ENCODE data around the gene RGR. TPM values are rescaled to one million over a fixed set of nuclear protein-coding genes. Genes with fewer than 3 reads are reported as not detected.

Gene RGR
- total and polyA plus RNA-seq, 2 donors (not counting 1 experiment from before 2014, with no cell fraction given) = not detected

DNA sequence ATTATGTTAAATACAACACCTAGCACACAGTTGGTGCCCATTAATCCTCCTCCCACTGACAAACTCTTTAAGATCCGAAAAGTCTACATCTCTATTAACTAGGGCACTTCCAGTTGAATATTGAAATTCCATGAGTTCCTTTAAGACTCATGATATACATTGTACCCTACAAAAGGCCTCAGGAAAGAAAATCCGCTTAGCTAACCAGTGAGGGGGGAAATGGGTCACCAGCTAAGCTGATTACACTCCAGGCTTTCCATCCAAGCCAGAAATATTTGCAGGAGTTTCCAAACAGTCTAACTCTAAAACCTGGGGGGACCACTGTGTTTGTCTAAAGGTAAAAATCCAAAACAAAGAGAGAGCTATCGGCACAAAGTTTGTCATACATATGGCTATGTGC is 18.2 kb upstream of the RGR start:
- no peak overlapping the region for H3K27ac ChIP-seq (ENCODE audit: insufficient read depth, low read length)
- no peak overlapping the region for H2AFZ ChIP-seq (ENCODE audit: low read length)
- no peak overlapping the region for H3K9ac ChIP-seq (ENCODE audit: insufficient read depth, low read length)
- no peaks in the 10 kb centered on the region for H3K79me2 ChIP-seq (ENCODE audit: control insufficient read depth, insufficient read depth, low read length)
- no peaks in the 10 kb centered on the region for H3K9me3 ChIP-seq (ENCODE audit: control insufficient read depth, insufficient read depth, low read depth, low read length)
- H3K27me3 ChIP-seq (ENCODE audit: control insufficient read depth, insufficient read depth, low read length) = no peaks in the 10 kb centered on the region
- H3K4me2 ChIP-seq (ENCODE audit: extremely low read depth, insufficient read depth, low read length) = no peak overlapping the region
- no peaks in the 10 kb centered on the region for H3K36me3 ChIP-seq (ENCODE audit: control insufficient read depth, insufficient read depth, low read length)
- no peaks in the 10 kb centered on the region for H3K4me1 ChIP-seq (ENCODE audit: control insufficient read depth, extremely low read depth, insufficient read depth, low read length)
- no peaks in the 10 kb centered on the region for H4K20me1 ChIP-seq (ENCODE audit: control insufficient read depth, extremely low read depth, insufficient read depth, low read length)
- H3K4me3 ChIP-seq (replicated peaks in 1 of 4; ENCODE audit: control extremely low read depth in 1 of 4, insufficient read depth in 1 of 4, low read depth in 3 of 4, low read length in 4 of 4) = no peak overlapping the region
- no peak for DNase-seq (ENCODE audit: low read depth in 2 of 2)
- TF ChIP-seq, protein P1, sequence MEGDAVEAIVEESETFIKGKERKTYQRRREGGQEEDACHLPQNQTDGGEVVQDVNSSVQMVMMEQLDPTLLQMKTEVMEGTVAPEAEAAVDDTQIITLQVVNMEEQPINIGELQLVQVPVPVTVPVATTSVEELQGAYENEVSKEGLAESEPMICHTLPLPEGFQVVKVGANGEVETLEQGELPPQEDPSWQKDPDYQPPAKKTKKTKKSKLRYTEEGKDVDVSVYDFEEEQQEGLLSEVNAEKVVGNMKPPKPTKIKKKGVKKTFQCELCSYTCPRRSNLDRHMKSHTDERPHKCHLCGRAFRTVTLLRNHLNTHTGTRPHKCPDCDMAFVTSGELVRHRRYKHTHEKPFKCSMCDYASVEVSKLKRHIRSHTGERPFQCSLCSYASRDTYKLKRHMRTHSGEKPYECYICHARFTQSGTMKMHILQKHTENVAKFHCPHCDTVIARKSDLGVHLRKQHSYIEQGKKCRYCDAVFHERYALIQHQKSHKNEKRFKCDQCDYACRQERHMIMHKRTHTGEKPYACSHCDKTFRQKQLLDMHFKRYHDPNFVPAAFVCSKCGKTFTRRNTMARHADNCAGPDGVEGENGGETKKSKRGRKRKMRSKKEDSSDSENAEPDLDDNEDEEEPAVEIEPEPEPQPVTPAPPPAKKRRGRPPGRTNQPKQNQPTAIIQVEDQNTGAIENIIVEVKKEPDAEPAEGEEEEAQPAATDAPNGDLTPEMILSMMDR (conservative IDR thresholded peaks at IDR 0.05 in 1 of 2, IDR thresholded peaks at IDR 0.05 in 1 of 2; ENCODE audit: low read depth in 1 of 2, low read length in 2 of 2) = no peak
- no peak for TF ChIP-seq EZH2 (IDR thresholded peaks at IDR 0.05; ENCODE audit: low read length, missing control alignments)

DNA sequence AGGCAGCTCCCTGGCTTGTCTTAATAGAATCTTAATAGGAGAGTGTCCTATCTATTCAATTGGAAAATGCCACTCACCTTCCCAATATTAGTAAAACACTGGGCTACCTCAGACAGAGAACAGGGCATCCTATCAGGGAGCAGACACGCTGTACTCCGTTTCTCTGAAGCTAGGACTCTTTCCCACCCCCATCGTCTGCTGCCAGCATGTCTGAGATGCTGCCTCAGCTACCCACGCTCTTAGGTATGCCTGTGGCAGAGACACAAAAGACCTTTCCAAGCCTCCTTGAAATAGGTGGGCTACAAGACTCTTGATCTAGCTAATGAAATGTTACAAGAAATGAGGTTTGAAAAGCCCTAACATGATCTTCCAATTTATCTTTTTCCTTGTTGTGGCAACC is 17.0 kb upstream of the RGR start:
- Histone ChIP-seq H3K4me1 (ENCODE audit: control insufficient read depth, extremely low read depth, insufficient read depth, low read length) (no peaks in the 10 kb centered on the region), H3K4me2 (ENCODE audit: extremely low read depth, insufficient read depth, low read length) (no peak overlapping the region)

DNA sequence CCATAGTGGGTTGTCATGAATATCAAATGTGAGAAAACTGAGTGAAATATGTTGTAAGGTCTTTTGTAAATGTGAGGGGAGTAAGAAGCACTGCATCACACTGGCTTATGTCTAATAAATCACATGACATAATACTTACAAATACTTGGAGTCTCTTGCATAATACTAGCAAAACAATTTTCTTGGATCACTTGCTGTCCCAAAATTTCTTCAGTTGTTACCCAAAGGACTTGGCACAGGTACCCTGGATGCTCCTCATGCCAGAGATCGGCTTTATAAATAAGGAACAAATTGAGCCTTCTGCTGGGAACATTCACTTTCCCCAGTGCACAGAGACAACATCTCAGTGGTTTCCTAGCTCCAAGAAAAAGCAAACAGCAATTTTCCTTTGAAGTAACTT is 14.5 kb upstream of the RGR start:
- H3K4me2 ChIP-seq (ENCODE audit: extremely low read depth, insufficient read depth, low read length) = no peak overlapping the region
- H3K27me3 ChIP-seq (ENCODE audit: control insufficient read depth, insufficient read depth, low read length) = no peaks in the 10 kb centered on the region
- no peaks in the 10 kb centered on the region for H3K36me3 ChIP-seq (ENCODE audit: control insufficient read depth, insufficient read depth, low read length)
- H3K9me3 ChIP-seq (ENCODE audit: control insufficient read depth, insufficient read depth, low read depth, low read length) = no peaks in the 10 kb centered on the region
- H3K27ac ChIP-seq (ENCODE audit: insufficient read depth, low read length) = no peak overlapping the region
- no peaks in the 10 kb centered on the region for H3K4me1 ChIP-seq (ENCODE audit: control insufficient read depth, extremely low read depth, insufficient read depth, low read length)
- H4K20me1 ChIP-seq (ENCODE audit: control insufficient read depth, extremely low read depth, insufficient read depth, low read length) = no peaks in the 10 kb centered on the region
- H3K4me3 ChIP-seq (replicated peaks in 1 of 4; ENCODE audit: control extremely low read depth in 1 of 4, insufficient read depth in 1 of 4, low read depth in 3 of 4, low read length in 4 of 4) = no peak overlapping the region
- no peak overlapping the region for H3K9ac ChIP-seq (ENCODE audit: insufficient read depth, low read length)
- DNase-seq (ENCODE audit: low read depth in 2 of 2) = no peak
- H2AFZ ChIP-seq (ENCODE audit: low read length) = no peak overlapping the region
- H3K79me2 ChIP-seq (ENCODE audit: control insufficient read depth, insufficient read depth, low read length) = no peaks in the 10 kb centered on the region
- TF ChIP-seq EZH2 (IDR thresholded peaks at IDR 0.05; ENCODE audit: low read length, missing control alignments) = no peak
- TF ChIP-seq, protein P1 (conservative IDR thresholded peaks at IDR 0.05 in 1 of 2, IDR thresholded peaks at IDR 0.05 in 1 of 2; ENCODE audit: low read depth in 1 of 2, low read length in 2 of 2) = no peak

More for the DNA sequence above, 17.0 kb upstream of the RGR start:
- Histone ChIP-seq H4K20me1 (ENCODE audit: control insufficient read depth, extremely low read depth, insufficient read depth, low read length) (no peaks in the 10 kb centered on the region), H3K9ac (ENCODE audit: insufficient read depth, low read length) (no peak overlapping the region), H3K4me3 (replicated peaks in 1 of 4; ENCODE audit: control extremely low read depth in 1 of 4, insufficient read depth in 1 of 4, low read depth in 3 of 4, low read length in 4 of 4) (no peak overlapping the region), H3K79me2 (ENCODE audit: control insufficient read depth, insufficient read depth, low read length) (no peaks in the 10 kb centered on the region), H3K9me3 (ENCODE audit: control insufficient read depth, insufficient read depth, low read depth, low read length) (no peaks in the 10 kb centered on the region), H3K36me3 (ENCODE audit: control insufficient read depth, insufficient read depth, low read length) (no peaks in the 10 kb centered on the region), H3K27ac (ENCODE audit: insufficient read depth, low read length) (no peak overlapping the region), H2AFZ (ENCODE audit: low read length) (no peak overlapping the region), H3K27me3 (ENCODE audit: control insufficient read depth, insufficient read depth, low read length) (no peaks in the 10 kb centered on the region)
- TF ChIP-seq, protein P1 (conservative IDR thresholded peaks at IDR 0.05 in 1 of 2, IDR thresholded peaks at IDR 0.05 in 1 of 2; ENCODE audit: low read depth in 1 of 2, low read length in 2 of 2) = no peak
- TF ChIP-seq EZH2 (IDR thresholded peaks at IDR 0.05; ENCODE audit: low read length, missing control alignments) = no peak
- DNase-seq (ENCODE audit: low read depth in 2 of 2) = no peak

Data from fibroblast of lung (primary cell).